ENCODE results near the gene KAZN.

The KAZN gene

GRCh38 chr1:15090373-15090772 lies 491.9 kb downstream of the KAZN start:
- no peak for DNase-seq (ENCODE audit: low read depth)

DNA sequence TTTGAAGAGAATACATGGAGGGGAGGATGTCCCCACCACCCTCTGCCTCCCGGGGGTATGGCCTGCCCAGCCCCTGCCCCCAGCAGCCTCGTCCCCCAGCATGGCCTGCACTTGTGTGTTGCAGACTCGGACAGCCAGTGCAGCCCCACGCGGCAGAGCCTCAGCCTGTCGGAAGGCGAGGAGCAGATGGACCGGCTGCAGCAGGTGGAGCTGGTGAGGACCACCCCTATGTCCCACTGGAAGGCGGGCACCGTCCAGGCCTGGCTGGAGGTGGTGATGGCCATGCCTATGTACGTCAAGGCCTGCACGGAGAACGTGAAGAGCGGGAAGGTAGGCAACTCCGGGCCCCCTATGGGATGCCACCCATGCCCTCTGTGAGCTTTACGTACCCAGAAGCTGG lies 495.6 kb downstream of the KAZN start:
- DNase-seq (ENCODE audit: low read depth) = no peak

DNA sequence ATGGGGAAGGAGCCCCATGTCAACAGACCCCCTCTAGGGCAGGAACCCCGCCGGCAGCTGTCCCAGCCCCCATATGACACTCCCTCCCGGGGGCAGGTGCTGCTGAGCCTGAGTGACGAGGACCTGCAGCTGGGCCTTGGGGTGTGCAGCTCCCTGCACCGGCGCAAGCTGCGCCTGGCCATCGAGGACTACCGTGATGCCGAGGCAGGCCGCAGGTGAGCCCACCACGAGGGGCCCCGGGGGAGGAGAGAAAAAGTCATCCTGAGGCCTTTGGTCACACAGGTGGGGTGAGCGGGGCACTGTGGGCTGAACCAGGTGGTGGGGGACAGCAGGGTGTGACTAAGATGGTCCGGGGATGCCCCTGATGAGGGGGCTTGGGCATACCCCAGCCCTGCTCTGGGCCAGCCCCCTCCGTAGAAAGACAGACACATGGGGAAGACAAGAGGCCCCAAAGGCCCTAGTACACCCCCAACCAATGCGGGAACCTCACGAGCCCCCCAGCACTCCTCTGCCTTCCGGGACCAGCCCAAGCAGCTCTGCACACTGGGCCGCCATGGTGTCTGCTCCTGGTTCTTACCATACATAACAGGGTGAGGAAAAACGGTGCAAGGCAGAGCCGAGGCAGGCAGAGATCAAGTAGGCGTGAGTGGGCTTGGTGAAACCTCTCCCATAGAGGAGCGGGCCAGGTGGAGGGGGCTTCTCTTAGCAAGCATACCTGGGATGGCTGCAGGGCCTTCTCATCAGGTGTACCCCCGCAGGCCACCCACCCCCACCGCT lies 496.4 kb downstream of the KAZN start:
- no peak for DNase-seq (ENCODE audit: low read depth)

- DNase-seq (ENCODE audit: low read depth) = no peak
These were observed 497.0 kb downstream of the KAZN start for GRCh38 chr1:15095496-15095875.

DNA sequence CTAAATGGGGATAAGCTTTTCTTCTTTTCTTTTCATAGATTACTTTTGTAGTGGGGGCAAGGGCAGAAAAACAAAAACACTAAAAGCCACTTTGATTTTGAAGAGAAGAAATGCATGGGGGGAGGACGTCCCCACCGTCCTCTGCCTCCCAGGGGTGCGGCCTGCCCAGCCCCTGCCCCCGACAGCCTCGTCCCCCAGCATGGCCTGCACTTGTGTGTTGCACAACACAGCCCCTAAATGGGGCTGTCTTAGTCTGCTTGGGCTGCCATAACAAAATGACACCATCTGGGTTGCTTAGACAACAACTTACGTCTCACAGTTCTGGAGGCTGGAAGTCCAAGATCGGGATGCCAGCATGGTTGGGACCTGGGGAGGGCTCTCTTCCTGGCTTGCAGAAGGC lies 497.8 kb downstream of the KAZN start:
- no peak for DNase-seq (ENCODE audit: low read depth)

GRCh38 chr1:15098176-15099125 lies 500.0 kb downstream of the KAZN start:
- DNase-seq (ENCODE audit: low read depth) = no peak

DNA sequence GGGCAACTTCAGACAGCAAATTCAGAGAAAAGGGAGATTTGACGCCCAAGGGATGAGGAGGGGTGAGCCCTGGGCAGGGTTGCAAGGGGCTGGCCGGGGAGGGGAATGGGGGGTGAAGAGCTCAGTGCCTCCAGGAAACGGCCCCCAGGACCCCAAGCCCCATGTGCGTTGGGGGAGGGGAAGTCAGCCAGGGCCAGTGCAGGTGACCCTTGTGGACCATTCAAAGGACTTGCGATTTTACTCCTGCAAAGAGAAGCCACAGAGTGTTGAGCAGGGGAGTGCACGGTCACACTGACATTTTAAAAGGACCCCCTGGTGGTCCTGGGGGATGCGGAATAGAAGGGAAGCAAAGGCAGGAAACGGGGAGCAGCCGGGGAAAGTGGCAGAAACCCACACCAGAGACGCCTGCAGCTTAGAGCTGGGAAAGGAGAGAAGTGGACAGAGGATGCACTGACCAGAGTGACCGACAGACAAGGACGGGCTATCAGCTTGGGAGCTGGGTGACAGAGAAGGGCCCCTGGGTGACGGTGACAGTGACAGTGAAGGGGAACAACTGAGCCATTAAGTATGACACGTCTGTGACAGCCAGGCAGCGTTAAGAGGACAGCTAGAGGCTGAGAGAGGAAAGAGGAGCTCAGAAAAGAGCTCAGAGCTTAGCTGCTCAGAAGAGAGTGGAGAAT lies 501.1 kb downstream of the KAZN start:
- no peak for DNase-seq (ENCODE audit: low read depth)

GRCh38 chr1:15100121-15100879 lies 501.8 kb downstream of the KAZN start:
- DNase-seq (ENCODE audit: low read depth) = no peak

DNA sequence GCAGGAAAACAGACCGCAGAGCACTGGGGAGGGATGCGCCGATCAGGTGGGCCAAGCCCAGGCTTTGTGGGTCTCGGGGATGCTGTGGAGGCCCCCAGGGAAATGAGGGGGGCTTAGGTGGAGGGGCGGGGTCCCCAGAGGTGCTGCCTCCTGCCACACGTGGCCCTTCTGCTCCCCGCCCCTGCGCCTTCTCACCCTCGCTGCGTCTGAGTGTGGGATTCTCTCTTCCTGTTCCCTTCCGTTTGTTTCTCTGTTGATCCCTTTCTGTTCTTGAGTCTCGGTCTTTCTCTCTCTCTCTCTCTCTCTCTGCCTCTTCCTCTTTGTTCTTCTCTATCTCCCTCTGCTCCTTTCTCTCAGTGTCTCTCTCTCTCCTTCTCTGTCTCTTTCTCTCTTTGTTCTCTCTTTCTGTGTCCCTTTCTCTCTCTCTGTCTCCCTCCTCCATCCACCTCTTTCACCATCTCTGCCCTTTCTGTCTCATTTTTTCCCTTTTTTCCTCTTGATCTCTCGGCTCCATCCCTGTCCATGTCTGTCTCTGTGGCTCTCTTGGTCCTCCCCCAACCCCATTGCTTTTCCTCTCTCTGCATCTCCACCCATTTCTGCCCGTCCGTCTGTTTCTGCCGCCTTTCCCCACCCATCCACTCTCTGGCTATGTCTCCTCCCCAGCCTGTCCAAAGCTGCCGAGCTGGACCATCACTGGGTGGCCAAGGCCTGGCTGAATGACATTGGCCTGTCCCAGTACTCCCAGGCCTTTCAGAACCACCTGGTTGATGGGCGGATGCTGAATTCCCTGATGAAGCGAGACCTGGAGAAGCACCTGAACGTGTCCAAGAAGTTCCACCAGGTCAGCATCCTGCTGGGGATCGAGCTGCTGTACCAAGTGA lies 502.6 kb downstream of the KAZN start:
- no peak for DNase-seq (ENCODE audit: low read depth)

- no peak for DNase-seq (ENCODE audit: low read depth)
These were observed 503.3 kb downstream of the KAZN start for GRCh38 chr1:15101801-15102200.

DNA sequence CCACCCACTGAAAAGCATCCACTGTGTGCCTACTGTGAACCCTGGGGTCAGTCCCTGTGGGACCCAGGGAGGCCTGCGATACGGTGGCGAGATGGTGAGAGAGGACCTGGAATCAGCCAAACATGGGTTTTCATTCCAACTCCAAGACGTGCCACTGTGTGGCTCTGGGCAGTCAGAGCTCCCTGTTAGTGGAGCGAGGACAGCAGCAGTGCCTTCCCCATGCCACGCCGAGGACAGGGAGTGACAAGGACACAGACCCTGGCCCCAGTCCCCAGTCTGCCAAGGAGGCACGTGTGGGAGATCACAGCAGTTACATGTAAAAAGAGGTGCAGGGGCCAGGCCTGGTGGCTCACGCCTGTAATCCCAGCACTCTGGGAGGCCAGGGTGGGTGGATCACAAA lies 504.2 kb downstream of the KAZN start:
- no peak for DNase-seq (ENCODE audit: low read depth)

GRCh38 chr1:15103211-15103610 lies 504.7 kb downstream of the KAZN start:
- DNase-seq (ENCODE audit: low read depth) = no peak

- no peak for DNase-seq (ENCODE audit: low read depth)
These were observed 505.4 kb downstream of the KAZN start for GRCh38 chr1:15103906-15104305.

DNA sequence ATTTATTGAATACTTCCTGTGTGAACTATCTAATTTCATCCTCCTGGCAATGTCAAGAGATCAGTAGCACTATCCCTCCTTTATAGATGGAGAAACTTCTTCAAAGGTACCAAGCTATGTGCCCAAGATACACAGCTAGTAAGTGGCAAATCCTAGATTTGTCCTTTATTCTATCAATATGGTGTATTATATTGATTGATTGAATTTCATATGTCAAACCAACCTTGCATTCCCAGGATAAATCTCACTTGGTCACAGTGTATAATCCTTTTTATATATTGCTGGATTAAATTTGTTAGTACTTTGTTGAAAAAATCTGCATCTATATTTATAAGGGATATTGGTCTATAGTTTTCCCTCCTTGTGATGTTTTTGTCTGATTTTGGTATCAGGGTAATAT lies 506.3 kb downstream of the KAZN start:
- DNase-seq (ENCODE audit: low read depth) = no peak

DNA sequence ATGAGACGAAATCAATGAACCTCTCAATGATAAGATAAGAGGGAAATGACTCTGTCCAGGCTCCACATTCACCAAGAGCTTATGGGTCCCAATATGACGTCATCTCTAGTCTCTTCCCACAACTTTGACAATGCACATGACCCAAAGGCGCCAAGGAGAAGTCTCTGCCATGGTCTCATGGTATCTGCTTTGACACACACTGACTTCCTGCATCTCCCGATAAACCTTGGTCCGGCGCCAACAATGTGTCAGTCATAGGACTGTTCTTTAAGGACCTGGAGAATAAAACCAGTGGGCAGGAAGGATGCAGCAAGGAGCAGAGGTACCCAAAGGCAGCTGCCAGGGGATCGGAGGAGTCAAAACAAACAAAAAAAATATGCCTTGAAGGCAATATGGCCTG lies 508.1 kb downstream of the KAZN start:
- DNase-seq (ENCODE audit: low read depth) = no peak

GRCh38 chr1:15107058-15107687 lies 508.7 kb downstream of the KAZN start:
- no peak for DNase-seq (ENCODE audit: low read depth)

- DNase-seq (ENCODE audit: low read depth) = no peak
These were observed 509.4 kb downstream of the KAZN start for GRCh38 chr1:15107911-15108310.

DNA sequence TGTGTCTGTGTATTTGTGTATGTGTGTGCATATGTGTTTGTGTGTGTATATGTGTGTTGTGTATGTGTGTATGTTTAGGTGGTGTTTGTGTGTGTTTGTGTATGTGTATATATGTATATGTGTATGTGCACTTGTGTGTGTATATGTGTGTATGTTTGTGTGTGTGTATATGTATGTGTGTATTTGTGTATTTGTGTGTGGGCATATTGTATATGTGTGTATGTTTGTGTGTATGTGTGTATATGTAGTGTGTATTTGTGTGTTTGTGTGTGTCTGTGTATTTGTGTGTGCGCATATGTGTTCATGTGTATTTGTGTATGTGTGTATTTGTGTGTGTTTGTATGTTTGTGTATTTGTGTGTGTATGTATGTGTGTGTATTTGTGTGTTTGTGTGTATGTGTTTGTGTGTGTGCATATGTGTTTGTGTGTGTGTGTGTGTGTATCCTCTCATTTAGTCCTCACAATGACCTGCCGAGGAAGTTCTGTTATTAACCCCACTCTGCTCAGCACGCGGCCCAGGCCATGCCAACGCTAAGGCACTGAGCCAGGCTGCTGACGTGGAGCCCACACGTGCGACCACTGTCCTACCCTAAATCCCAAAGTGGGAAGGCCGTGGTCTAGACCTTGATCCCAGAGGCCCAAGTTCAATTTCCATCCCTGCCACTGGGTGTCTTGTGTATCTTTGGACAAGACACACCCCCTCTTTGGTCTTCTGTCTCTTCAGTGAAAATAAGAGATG lies 511.8 kb downstream of the KAZN start:
- DNase-seq (ENCODE audit: low read depth) = no peak

- no peak for DNase-seq (ENCODE audit: low read depth)
These were observed 512.4 kb downstream of the KAZN start for GRCh38 chr1:15110867-15111230.

DNA sequence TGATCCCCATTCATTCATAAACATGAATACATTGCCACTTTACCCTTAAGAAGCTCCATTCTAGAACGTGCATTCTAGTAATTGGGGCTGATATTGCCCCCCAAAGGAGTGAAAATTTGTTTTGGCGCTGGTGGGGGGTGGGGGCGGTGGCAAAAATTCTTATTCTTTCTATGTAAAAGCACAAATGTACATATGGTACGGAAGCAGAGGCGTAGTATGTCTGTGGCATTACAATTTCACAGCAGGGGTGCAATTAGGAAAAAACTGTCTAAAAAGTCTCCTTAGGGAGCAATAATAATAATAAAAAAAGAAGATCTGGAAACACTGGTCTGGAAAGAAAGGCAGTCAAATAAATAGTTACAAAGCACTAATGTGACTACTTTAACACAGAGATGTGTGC lies 514.7 kb downstream of the KAZN start:
- no peak for DNase-seq (ENCODE audit: low read depth)
